ENCODE data around the gene ANKUB1.
"Not testable (repeated sequence)": the region's sequence is repeated elsewhere in the genome, so short reads cannot be mapped to it uniquely, and the experiment has no call there.

Gene ANKUB1

GRCh38 chr3:149792452-149793270 is at the start of gene ANKUB1:
ANKUB1 (minus strand) TSS chr3:149792554; CDS start chr3:149792366, 188 bp downstream.
- DNase-seq = no peak

- DNase-seq = no peak
Observed at GRCh38 chr3:149839896-149840295, 47.5 kb upstream of the ANKUB1 start.

- not testable (repeated sequence) for DNase-seq
Observed at GRCh38 chr3:149839469-149839868, 47.1 kb upstream of the ANKUB1 start.

GRCh38 chr3:149838491-149838890 is 46.1 kb upstream of the ANKUB1 start:
- DNase-seq = not testable (repeated sequence)

GRCh38 chr3:149833241-149833640 is 40.9 kb upstream of the ANKUB1 start:
- no peak for DNase-seq

- DNase-seq = no peak
Observed at GRCh38 chr3:149832086-149832485, 39.7 kb upstream of the ANKUB1 start.

GRCh38 chr3:149831321-149831720 is 39.0 kb upstream of the ANKUB1 start:
- no peak for DNase-seq

- DNase-seq = no peak
Observed at GRCh38 chr3:149830902-149831301, 38.5 kb upstream of the ANKUB1 start.

- DNase-seq = not testable (repeated sequence)
Observed at GRCh38 chr3:149829631-149830030, 37.3 kb upstream of the ANKUB1 start.

GRCh38 chr3:149828390-149828789 is 36.0 kb upstream of the ANKUB1 start:
- DNase-seq = no peak

GRCh38 chr3:149826636-149827035 is 34.3 kb upstream of the ANKUB1 start:
- DNase-seq = no peak

GRCh38 chr3:149820183-149820582 is 27.8 kb upstream of the ANKUB1 start:
- DNase-seq = no peak

- no peak for DNase-seq
Observed at GRCh38 chr3:149819432-149819831, 27.1 kb upstream of the ANKUB1 start.

GRCh38 chr3:149816986-149817385 is 24.6 kb upstream of the ANKUB1 start:
- no peak for DNase-seq

- DNase-seq = no peak
Observed at GRCh38 chr3:149816311-149816710, 24.0 kb upstream of the ANKUB1 start.

GRCh38 chr3:149815728-149816127 is 23.4 kb upstream of the ANKUB1 start:
- no peak for DNase-seq

- DNase-seq = no peak
Observed at GRCh38 chr3:149815321-149815720, 23.0 kb upstream of the ANKUB1 start.

GRCh38 chr3:149813367-149814281 is 21.3 kb upstream of the ANKUB1 start:
- peak; percentile 50 for DNase-seq

- peak; percentile 89 for DNase-seq
Observed at GRCh38 chr3:149812606-149813366, 20.4 kb upstream of the ANKUB1 start, which contains the start of gene RNF13. RNF13 (plus strand) TSS chr3:149813215; CDS start chr3:149846027, 32,812 bp downstream.

- no peak for DNase-seq
Observed at GRCh38 chr3:149812165-149812605, 19.8 kb upstream of the ANKUB1 start.

GRCh38 chr3:149810846-149811245 is 18.5 kb upstream of the ANKUB1 start:
- no peak for DNase-seq

- no peak for DNase-seq
Observed at GRCh38 chr3:149809699-149810098, 17.3 kb upstream of the ANKUB1 start.
